ENCODE measurements around the gene IL6R.

Gene IL6R

GRCh38 chr1:154517661-154518060, 112.5 kb downstream of the IL6R start:
- DNase-seq (ENCODE audit: low spot score), result no peak
